CD14-positive monocyte (primary cell): ENCODE measurements around the gene TMOD3. TPM values are rescaled to one million over a fixed set of nuclear protein-coding genes. Genes with fewer than 3 reads are reported as not detected.

Experiments
- DNase-seq, 3 donors: peaks; one replicate each; pipeline ENCODE4 v3.0.0-alpha.2; 2011 to 2022
- H2AFZ ChIP-seq: 2 replicates; pipeline ENCODE4 v1.6.0; 2012; ENCODE audit warnings: mild to moderate bottlenecking, low read depth, low read length, inconsistent platforms; ENCODE audit not compliant: insufficient read depth, poor library complexity, severe bottlenecking
- H3K27ac ChIP-seq, 2 donors: 1 replicate in 1 of 2; 2 replicates in 1 of 2; pipeline ENCODE4 v1.5.1; 2012 to 2013; ENCODE audit warnings: low read length in 2 of 2, control low read depth in 1 of 2, inconsistent platforms in 1 of 2, low read depth in 1 of 2, mild to moderate bottlenecking in 1 of 2
- H3K27me3 ChIP-seq, 2 donors: one replicate each; pipeline versions ENCODE4 v1.6.0 to v1.6.1; 2011 to 2013; ENCODE audit warnings: low read length in 2 of 2; ENCODE audit not compliant: control insufficient read depth in 2 of 2, insufficient read depth in 2 of 2
- H3K36me3 ChIP-seq, 2 donors: replicated peaks in 1 of 2; 1 replicate in 1 of 2; 2 replicates in 1 of 2; pipeline versions ENCODE4 v1.5.1 to v1.6.1; 2012 to 2013; ENCODE audit warnings: low read length in 2 of 2, control low read depth in 1 of 2, inconsistent platforms in 1 of 2, mild to moderate bottlenecking in 1 of 2; ENCODE audit not compliant: insufficient read depth in 2 of 2, control insufficient read depth in 1 of 2
- H3K4me1 ChIP-seq, 2 donors: 1 replicate in 1 of 2; 2 replicates in 1 of 2; pipeline versions ENCODE4 v1.5.1 to v1.6.1; 2012 to 2013; ENCODE audit warnings: low read length in 2 of 2, control low read depth in 1 of 2, inconsistent platforms in 1 of 2, mild to moderate bottlenecking in 1 of 2, moderate library complexity in 1 of 2; ENCODE audit not compliant: insufficient read depth in 2 of 2, control insufficient read depth in 1 of 2
- H3K4me2 ChIP-seq: replicated peaks from 2 replicates; pipeline ENCODE3; 2012; ENCODE audit warnings: low read length, moderate library complexity, mild to moderate bottlenecking; ENCODE audit not compliant: poor library complexity, severe bottlenecking; ENCODE audit errors: extremely low read depth
- H3K4me3 ChIP-seq, 3 experiments: fragments of 200-600 bp in 1 of 3; sonication (generic) in 1 of 3; replicated peaks in 1 of 3; 1 replicate in 2 of 3; 2 replicates in 1 of 3; pipeline ENCODE4 v1.5.1; 2011 to 2013; ENCODE audit warnings: low read length in 3 of 3, mild to moderate bottlenecking in 3 of 3, control low read depth in 2 of 3, low read depth in 2 of 3, inconsistent platforms in 1 of 3, moderate library complexity in 1 of 3
- H3K79me2 ChIP-seq: 2 replicates; pipeline ENCODE4 v1.6.0; 2012; ENCODE audit warnings: mild to moderate bottlenecking, control low read depth, inconsistent platforms, low read length, moderate library complexity; ENCODE audit not compliant: insufficient read depth
- H3K9ac ChIP-seq: 2 replicates; pipeline ENCODE4 v1.6.0; 2017; ENCODE audit warnings: low read length, mild to moderate bottlenecking; ENCODE audit not compliant: insufficient read depth, poor library complexity, severe bottlenecking
- H3K9me3 ChIP-seq, 2 donors: replicated peaks in 1 of 2; 1 replicate in 1 of 2; 2 replicates in 1 of 2; pipeline versions ENCODE4 v1.5.1 to v1.6.1; 2012 to 2013; ENCODE audit warnings: low read length in 2 of 2, control low read depth in 1 of 2; ENCODE audit not compliant: control insufficient read depth in 1 of 2, insufficient read depth in 1 of 2
- H4K20me1 ChIP-seq: 2 replicates; pipeline ENCODE4 v1.6.0; 2012; ENCODE audit warnings: mild to moderate bottlenecking, low read length, control low read depth, moderate library complexity; ENCODE audit not compliant: insufficient read depth
- H3K27ac Mint-ChIP-seq, 7 donors: one replicate each; pipeline ENCODE4 v1.8.0; 2020; ENCODE audit warnings: mild to moderate bottlenecking in 7 of 7, mixed read lengths in 7 of 7, moderate library complexity in 6 of 7, inconsistent platforms in 2 of 7
- H3K27me3 Mint-ChIP-seq, 3 donors: one replicate each; pipeline ENCODE4 v1.8.0; 2021 to 2022; ENCODE audit warnings: low read depth in 3 of 3, mild to moderate bottlenecking in 3 of 3, mixed read lengths in 3 of 3, moderate library complexity in 3 of 3, inconsistent platforms in 1 of 3
- H3K36me3 Mint-ChIP-seq, 2 donors: one replicate each; pipeline ENCODE4 v1.8.0; 2020; ENCODE audit warnings: mixed read lengths in 2 of 2, inconsistent platforms in 1 of 2, mild to moderate bottlenecking in 1 of 2
- H3K4me1 Mint-ChIP-seq: one replicate; pipeline ENCODE4 v1.8.0; 2020; ENCODE audit warnings: mild to moderate bottlenecking, mixed read lengths
- H3K4me3 Mint-ChIP-seq, 2 donors: one replicate each; pipeline ENCODE4 v1.8.0; 2020; ENCODE audit warnings: mild to moderate bottlenecking in 2 of 2, mixed read lengths in 2 of 2, moderate library complexity in 1 of 2
- H3K9me3 Mint-ChIP-seq, 7 donors: one replicate each; pipeline ENCODE4 v1.8.0; 2020 to 2022; ENCODE audit warnings: mixed read lengths in 7 of 7, mild to moderate bottlenecking in 6 of 7, moderate library complexity in 6 of 7, inconsistent platforms in 2 of 7
- CTCF ChIP-seq: fragments of 200-600 bp; IDR thresholded peaks from one replicate; pipeline ENCODE4 v1.8.0; 2022; ENCODE audit warnings: antibody characterized with exemption, mild to moderate bottlenecking
- WGBS: methylation state at CpG from one replicate; pipeline ENCODE4 v1.1.5; 2013; ENCODE audit warnings: missing lambda C conversion rate; ENCODE audit not compliant: insufficient coverage; 5-methylcytosine and 5-hydroxymethylcytosine counted together
- intact Hi-C, 2 donors: fragments of 100-400 bp; cut with micrococcal nuclease; formaldehyde crosslinking; loops; one replicate each; pipeline versions ENCODE4 v1.15.0 to v1.15.1; 2023
- polyA plus RNA-seq, 3 donors: library from polyadenylated mRNA; depleted of rRNA in 1 of 3; unstranded in 2 of 3; stranded (reverse) in 1 of 3; fragments of 300-500 nt in 2 of 3; fragments of >200 nt in 1 of 3; fragmentation: Illumina TruSeq in 2 of 3; gene quantifications; 1 replicate in 2 of 3; 2 replicates in 1 of 3; pipeline ENCODE4 v1.2.3, GENCODE V29; 2012 to 2021

The TMOD3 gene
- polyA plus RNA-seq, 3 donors, result 7.7 to 34.8 (median 27.8) TPM

GRCh38 chr15:51838270-51838669 is 8.8 kb downstream of the TMOD3 start:
- H3K9ac ChIP-seq, result no peak overlapping the region

GRCh38 chr15:51840692-51841091 is 11.2 kb downstream of the TMOD3 start:
- intact Hi-C loops, result no loop called here
- no peak overlapping the region for H3K4me3 Mint-ChIP-seq
- H4K20me1 ChIP-seq, result peaks cover 76% of the 10 kb centered on the region
- peak overlapping the region in 1 of 2 donors; percentile 62 for H3K27ac ChIP-seq
- H3K4me1 ChIP-seq, result peaks cover 54 to 71% of the 10 kb centered on the region in 2 donors
- peaks cover 100% of the 10 kb centered on the region for H3K79me2 ChIP-seq
- no peak for DNase-seq
- H3K4me3 ChIP-seq, result no peak overlapping the region
- TF ChIP-seq CTCF, result no peak
- peak overlapping the region in 2 of 7 donors; percentile 1 to 5 for H3K27ac Mint-ChIP-seq
- H3K36me3 Mint-ChIP-seq, result peaks cover 0 to 5% of the 10 kb centered on the region in 2 donors
- no peaks in the 10 kb centered on the region for H3K36me3 ChIP-seq
- H3K4me1 Mint-ChIP-seq, result peaks cover 79% of the 10 kb centered on the region
- H3K9me3 ChIP-seq, result no peaks in the 10 kb centered on the region
- no peaks in the 10 kb centered on the region for H3K27me3 ChIP-seq
- no peaks in the 10 kb centered on the region for H3K27me3 Mint-ChIP-seq
- WGBS, result no CpG with 5 or more reads among the region's 4 CpGs
- H3K9ac ChIP-seq, result no peak overlapping the region
- no peak overlapping the region for H2AFZ ChIP-seq
- peaks cover 0 to 2% (median 0%) of the 10 kb centered on the region in 7 donors for H3K9me3 Mint-ChIP-seq
- H3K4me2 ChIP-seq, result no peak overlapping the region

More at GRCh38 chr15:51838270-51838669, 8.8 kb downstream of the TMOD3 start:
- H3K4me1 Mint-ChIP-seq, result peaks cover 73% of the 10 kb centered on the region
- peak overlapping the region in 1 of 2 donors; percentile 34 for H3K4me3 Mint-ChIP-seq
- no peak for DNase-seq
- Histone ChIP-seq H2AFZ (no peak overlapping the region), H3K4me3 (peak overlapping the region in 1 of 3 experiments; percentile 6), H3K27ac (peak overlapping the region in 1 of 2 donors; percentile 47), H3K4me1 (peaks cover 36 to 47% of the 10 kb centered on the region in 2 donors), H4K20me1 (peaks cover 92% of the 10 kb centered on the region), H3K36me3 (no peaks in the 10 kb centered on the region), H3K79me2 (peaks cover 100% of the 10 kb centered on the region), H3K9me3 (no peaks in the 10 kb centered on the region), H3K4me2 (peak overlapping the region; percentile 25), H3K27me3 (no peaks in the 10 kb centered on the region)
- no peaks in the 10 kb centered on the region for H3K27me3 Mint-ChIP-seq
- peaks cover 0 to 8% of the 10 kb centered on the region in 2 donors for H3K36me3 Mint-ChIP-seq
- H3K27ac Mint-ChIP-seq, result peak overlapping the region in 4 of 7 donors; percentile 58 to 91 (median 85)
- TF ChIP-seq CTCF, result no peak
- 100% methylated on average over 1 of the region's 2 CpGs for WGBS
- intact Hi-C loops, result no loop called here
- H3K9me3 Mint-ChIP-seq, result peaks cover 0 to 2% (median 0%) of the 10 kb centered on the region in 7 donors
